Femur (tissue), 1 donor: ENCODE measurements around the gene C16orf90.

Experiments used
- DNase-seq: peaks from one replicate; pipeline ENCODE4 v3.0.0-alpha.2; 2017

The C16orf90 gene

DNA sequence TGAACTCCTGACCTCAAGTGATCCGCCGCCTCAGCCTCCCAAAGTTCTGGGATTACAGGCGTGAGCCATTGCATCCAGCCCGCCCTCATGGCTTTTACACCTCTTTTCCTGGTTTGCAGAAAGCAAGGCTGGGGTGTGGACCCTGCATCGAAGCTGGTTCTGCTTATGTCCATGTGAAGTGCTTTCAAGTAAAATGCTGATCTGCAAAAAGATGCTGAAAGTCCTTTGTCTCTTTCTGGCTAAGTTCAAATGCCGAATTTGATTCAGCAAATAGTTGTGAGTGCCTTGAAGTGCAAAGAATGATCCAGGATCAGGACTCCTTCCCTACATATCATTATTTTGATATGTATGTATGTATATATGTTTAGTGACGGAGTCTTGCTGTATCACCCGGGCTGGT lies 34.7 kb downstream of the C16orf90 start:
- no peak for DNase-seq

DNA sequence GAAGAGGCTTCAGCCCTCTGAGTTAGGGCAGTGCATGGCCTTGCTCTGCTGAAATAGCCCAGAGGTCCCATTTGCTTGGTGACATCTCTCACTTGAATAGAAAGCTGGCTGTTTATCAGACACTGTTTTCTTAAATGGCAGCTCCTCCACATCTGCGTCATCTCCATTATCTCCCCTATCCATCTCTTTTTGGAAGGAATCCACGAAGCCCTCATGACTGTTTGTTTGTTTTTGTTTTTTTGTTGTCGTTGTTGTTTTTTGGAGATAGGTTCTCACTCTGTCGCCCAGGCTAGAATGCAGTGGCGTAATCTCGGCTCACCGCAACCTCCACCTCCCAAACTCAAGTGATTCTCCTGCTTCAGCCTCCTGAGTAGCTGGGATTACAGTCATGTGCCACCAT lies 35.2 kb downstream of the C16orf90 start:
- DNase-seq = no peak

DNA sequence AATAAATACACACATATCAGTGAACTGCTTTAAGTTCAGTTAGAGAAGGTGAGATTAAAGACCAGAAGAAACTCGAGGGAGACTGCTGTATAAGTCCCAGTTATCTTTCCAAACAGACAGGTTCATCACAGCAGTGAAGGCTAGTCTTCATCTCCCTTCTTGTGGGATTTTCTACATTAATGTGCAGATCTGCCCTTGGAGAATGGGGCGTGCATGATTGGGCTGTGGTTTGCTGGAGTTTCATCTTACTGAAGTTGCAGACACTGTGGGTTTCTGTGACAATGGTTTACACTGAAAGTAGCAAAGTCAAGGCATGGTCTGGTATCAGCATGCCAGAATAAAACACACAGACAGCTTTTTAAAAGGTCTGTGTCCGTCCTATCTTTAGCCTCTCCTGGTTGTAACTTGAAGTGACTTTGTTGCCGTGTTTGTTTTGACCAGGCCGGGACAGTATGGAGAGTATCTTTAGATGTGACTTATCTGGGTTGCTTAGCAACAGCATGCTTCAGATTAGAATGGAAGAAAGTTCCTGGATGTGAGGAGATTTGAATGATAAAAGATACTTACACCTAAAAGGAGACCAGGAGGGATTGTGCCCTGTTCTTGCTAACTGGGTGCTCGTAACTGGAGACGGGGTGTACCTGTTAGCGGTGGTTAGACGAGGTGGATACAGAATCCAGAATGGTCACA lies 35.7 kb downstream of the C16orf90 start:
- no peak for DNase-seq

DNA sequence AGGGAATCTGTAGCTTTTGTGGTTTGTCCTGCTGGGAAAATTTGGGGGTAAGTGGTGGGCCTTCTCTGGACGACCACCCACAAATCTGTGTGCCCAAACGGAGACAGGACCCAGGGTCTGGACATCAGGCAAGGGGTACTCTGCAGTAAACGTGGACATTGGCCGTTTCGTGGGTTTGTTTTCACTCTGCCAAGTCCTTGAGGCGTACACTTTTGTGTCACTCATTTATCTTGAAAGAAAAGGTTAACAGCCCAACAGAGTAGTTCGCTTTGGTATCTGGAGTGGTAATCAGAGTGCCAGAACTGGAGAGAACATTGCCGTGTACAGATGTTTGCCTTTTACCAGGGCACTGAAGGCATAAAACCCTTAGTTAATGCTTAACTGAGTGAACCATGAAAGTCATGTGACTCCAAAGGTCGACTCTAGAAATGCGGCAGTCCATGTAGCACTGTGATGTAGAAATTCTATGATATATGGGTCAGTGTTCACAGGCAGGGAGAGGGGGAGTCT lies 36.4 kb downstream of the C16orf90 start:
- no peak for DNase-seq

DNA sequence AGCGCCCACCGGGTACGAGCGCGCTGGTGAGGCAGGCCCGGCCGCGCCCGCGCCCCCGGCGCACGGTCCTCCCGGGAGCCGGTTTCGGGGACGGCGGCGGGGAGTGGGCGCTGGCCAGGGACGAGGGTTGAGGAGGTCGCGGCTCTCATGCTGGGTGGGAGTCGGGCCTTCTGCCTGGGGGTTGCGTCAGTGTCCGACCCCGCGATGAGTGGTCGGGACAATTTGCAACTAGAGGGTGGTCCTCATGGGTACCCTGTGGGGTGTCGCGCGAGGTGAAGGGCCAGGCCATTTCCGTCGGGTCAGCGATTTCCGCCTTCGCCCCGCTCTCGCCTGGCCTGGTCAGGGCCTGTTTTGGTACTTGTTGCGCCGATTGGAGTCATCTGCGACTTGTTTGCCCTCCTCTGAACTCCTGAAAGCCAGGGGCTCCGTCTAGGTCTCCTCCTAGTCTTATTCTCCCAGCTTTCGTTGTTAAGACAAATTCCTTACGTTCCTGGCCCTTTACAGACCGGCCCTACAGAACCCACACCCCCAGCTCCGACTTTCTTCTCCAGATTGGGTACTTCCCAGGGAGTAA lies 36.9 kb downstream of the C16orf90 start:
- DNase-seq = peak; percentile 38

DNA sequence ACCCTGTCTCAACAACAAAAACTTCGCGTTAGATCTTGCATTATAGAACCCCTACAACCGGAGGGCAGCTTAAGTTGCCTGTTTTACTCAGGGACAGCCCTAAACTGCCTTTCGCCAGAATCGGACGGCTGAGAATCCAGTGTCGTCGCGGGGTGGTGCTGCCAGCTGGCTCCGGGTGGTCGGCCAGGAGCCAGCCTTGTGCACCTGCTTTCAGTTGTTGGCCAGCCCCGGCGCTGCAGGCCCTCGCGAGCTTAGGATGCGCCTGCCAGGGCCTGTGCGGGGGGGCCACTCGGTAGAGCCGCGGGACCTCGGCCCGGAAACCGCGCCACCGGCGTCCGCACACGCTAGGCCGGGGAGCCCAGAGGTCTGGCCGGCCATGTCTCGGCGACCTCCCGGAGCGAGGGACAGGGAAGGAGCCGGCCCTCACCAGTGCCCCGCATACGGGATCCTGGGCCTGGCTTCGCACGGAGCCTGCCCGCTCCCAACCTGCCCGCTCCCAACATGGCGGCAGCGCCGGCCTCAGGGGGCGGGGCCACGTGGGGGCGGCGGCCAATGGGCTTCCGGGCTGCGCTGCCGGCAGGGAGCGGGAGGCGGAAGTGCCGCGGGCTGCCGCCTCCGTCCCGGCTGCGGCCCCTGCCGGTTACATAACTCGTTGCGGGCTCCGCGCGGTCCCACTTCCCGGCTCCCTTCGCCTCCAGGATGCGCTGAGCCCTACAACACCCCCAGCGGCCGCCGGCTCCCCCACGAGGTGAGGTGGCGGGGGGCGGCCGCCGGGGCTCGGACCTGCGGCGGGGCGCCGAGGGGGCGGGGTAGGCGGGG lies 37.6 kb downstream of the C16orf90 start:
- DNase-seq = peak; percentile 94

DNA sequence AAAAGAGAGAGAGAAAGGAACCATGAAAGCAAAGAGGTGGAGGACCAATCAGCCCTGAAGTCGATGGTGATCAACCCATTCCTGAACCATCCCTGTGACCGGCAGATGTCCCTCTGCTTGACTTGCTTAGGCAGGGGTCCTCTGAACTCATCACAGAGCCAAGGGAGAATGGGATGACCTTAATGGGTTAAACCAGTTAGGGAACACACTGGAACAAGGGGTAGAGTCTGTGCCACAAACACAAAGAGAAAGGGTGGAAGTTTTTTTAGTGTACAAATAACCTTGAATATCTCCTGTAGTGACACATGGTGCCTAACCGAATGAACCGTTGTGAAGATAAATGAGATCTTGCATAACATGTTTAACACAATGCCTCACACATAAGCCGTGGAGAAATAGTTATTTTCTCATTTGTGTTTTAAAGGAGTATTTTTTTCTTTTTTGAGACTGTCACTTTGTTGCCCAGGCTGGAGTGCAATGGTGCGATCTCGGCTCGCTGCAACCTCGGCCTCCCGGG lies 40.6 kb downstream of the C16orf90 start:
- no peak for DNase-seq

DNA sequence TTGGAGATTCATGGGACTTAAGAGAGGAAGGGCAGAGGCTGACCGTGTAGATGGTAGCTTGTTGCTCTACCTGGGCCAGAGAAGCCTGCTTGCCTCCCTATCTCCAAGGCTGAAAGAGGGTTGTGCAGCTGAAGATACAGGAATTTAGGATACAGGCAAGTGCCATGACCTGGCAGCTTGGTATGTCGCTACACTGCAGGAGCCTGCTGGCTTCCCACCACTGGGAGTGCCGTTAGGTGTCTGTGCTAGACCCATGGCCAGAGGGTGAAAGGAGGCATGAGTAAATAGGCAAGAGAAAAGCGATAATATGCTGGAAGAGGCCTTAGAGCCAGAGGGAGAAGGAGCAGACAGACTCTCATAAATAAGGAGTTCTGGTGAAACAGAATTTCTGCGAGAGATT lies 41.2 kb downstream of the C16orf90 start:
- no peak for DNase-seq

DNA sequence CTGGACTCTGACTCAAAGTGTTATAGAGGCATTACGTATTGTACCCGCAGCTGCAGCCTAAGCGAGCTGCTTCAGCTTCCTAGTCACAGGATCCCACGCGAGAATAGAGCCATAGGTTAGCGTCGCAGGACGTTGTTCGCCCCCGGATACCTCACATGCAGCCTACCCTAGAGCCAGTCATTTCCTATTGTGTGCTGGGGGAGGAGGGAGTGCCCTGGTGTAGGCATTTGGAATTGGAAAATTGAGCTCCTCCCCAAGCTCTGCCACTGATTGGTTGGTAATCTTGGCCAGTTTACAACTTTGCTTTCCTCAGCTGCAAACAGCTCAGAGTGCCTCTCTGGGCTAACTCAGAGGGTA lies 51.3 kb downstream of the C16orf90 start:
- DNase-seq = peak; percentile 38
